IPS DF 6.9 (cell line): ENCODE measurements around the gene NDOR1.

Experiments
- DNase-seq: peaks from one replicate; pipeline ENCODE4 v3.0.0-alpha.2; 2013; ENCODE audit warnings: low read depth, low spot score
- H3K27ac ChIP-seq: one replicate; pipeline ENCODE4 v1.5.1; 2013; ENCODE audit warnings: low read length, control low read depth
- H3K27me3 ChIP-seq: 2 replicates; pipeline ENCODE4 v1.6.1; 2013; ENCODE audit warnings: mild to moderate bottlenecking, low read length; ENCODE audit not compliant: control insufficient read depth, insufficient read depth
- H3K36me3 ChIP-seq: 2 replicates; pipeline ENCODE4 v1.6.1; 2013; ENCODE audit warnings: low read length; ENCODE audit not compliant: control insufficient read depth, insufficient read depth
- H3K4me1 ChIP-seq: 2 replicates; pipeline ENCODE4 v1.6.1; 2013; ENCODE audit warnings: low read length; ENCODE audit not compliant: control insufficient read depth, insufficient read depth
- H3K4me3 ChIP-seq: 2 replicates; pipeline ENCODE4 v1.5.1; 2013; ENCODE audit warnings: mild to moderate bottlenecking, low read length
- H3K9me3 ChIP-seq: 2 replicates; pipeline ENCODE4 v1.6.1; 2013; ENCODE audit warnings: low read length, inconsistent platforms; ENCODE audit not compliant: control insufficient read depth, insufficient read depth
- WGBS: extraction: QIAGEN DNeasy Blood & Tissue Kit; methylation state at CpG from one replicate; pipeline ENCODE4 v1.1.7; 2013; ENCODE audit warnings: mixed read lengths, missing lambda C conversion rate; ENCODE audit not compliant: insufficient read length, insufficient coverage; 5-methylcytosine and 5-hydroxymethylcytosine counted together

The NDOR1 gene

DNA sequence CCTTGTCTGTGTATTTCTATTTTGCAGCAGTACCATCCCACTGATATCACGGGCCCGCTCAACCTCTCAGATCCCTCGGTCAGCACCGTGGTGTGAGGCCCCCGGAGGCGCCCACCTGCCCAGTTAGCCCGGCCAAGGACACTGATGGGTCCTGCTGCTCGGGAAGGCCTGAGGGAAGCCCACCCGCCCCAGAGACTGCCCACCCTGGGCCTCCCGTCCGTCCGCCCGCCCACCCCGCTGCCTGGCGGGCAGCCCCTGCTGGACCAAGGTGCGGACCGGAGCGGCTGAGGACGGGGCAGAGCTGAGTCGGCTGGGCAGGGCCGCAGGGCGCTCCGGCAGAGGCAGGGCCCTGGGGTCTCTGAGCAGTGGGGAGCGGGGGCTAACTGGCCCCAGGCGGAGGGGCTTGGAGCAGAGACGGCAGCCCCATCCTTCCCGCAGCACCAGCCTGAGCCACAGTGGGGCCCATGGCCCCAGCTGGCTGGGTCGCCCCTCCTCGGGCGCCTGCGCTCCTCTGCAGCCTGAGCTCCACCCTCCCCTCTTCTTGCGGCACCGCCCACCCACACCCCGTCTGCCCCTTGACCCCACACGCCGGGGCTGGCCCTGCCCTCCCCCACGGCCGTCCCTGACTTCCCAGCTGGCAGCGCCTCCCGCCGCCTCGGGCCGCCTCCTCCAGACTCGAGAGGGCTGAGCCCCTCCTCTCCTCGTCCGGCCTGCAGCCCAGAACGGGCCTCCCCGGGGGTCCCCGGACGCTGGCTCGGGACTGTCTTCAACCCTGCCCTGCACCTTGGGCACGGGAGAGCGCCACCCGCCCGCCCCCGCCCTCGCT, 37.5 kb upstream of the NDOR1 start:
- peaks cover 40% of the 10 kb centered on the region for H3K27me3 ChIP-seq
- H3K4me3 ChIP-seq, result peak overlapping the region; percentile 14; the same call in 1 of the 2 replicates

GRCh38 chr9:137168573-137168903, 37.0 kb upstream of the NDOR1 start:
- no peak overlapping the region for H3K27ac ChIP-seq
- H3K27me3 ChIP-seq, result peaks cover 35% of the 10 kb centered on the region
- peak overlapping the region; percentile 35; the same call in 1 of the 2 replicates for H3K4me3 ChIP-seq
- H3K9me3 ChIP-seq, result no peaks in the 10 kb centered on the region
- peaks cover 7% of the 10 kb centered on the region for H3K4me1 ChIP-seq
- WGBS, result no CpG with 5 or more reads among the region's 36 CpGs
- no peaks in the 10 kb centered on the region; the same call in 1 of the 2 replicates for H3K36me3 ChIP-seq
- no peak for DNase-seq

More for the DNA sequence above, 37.5 kb upstream of the NDOR1 start:
- Histone ChIP-seq H3K9me3 (no peaks in the 10 kb centered on the region), H3K36me3 (no peaks in the 10 kb centered on the region; the same call in 1 of the 2 replicates), H3K4me1 (peaks cover 7% of the 10 kb centered on the region), H3K27ac (no peak overlapping the region)
- DNase-seq, result no peak
- WGBS, result no CpG with 5 or more reads among the region's 57 CpGs

- no peak for DNase-seq
- Histone ChIP-seq H3K36me3 (no peaks in the 10 kb centered on the region; the same call in 1 of the 2 replicates), H3K4me3 (peak overlapping the region; percentile 35), H3K9me3 (no peaks in the 10 kb centered on the region), H3K27ac (no peak overlapping the region), H3K27me3 (peaks cover 35% of the 10 kb centered on the region), H3K4me1 (peaks cover 7% of the 10 kb centered on the region)
- WGBS, result no CpG with 5 or more reads among the region's 124 CpGs
Measured at GRCh38 chr9:137168904-137169856, 36.3 kb upstream of the NDOR1 start.

DNA sequence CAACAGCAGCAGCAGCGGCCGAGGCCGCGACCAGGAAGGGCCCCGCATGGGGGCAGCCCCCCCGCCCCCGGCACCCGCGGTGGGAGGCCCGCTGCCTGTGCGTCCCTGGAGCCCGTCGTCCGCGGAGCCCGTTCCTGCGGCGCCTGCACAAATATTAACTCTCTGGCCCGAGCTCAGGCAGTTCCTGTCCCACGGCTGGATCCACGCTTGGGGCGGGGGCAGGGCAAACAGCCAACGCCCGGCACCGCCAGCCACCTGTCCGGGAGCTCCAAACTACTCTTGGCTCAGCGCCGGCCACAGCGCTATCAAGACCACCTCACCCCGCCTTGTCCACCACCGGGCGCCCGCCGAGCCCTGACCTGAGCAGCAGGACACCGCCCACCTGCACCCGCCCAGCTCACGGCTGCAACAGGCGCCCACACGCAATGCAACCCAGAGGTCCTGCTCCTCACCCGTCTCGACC, 35.6 kb upstream of the NDOR1 start, which contains the start of gene LRRC26:
LRRC26 (minus strand) TSS at position 156 of the 463 bp plus-strand sequence; CDS start at position 48, 108 bp downstream.
- Histone ChIP-seq H3K9me3 (no peaks in the 10 kb centered on the region), H3K27ac (no peak within 1 kb of the TSS), H3K36me3 (no peaks in the 10 kb centered on the region), H3K27me3 (peaks cover 35% of the 10 kb centered on the region), H3K4me3 (peak within 1 kb of the TSS; percentile 35), H3K4me1 (peaks cover 7% of the 10 kb centered on the region)
- no peak for DNase-seq
- no CpG with 5 or more reads among the region's 41 CpGs for WGBS

DNA sequence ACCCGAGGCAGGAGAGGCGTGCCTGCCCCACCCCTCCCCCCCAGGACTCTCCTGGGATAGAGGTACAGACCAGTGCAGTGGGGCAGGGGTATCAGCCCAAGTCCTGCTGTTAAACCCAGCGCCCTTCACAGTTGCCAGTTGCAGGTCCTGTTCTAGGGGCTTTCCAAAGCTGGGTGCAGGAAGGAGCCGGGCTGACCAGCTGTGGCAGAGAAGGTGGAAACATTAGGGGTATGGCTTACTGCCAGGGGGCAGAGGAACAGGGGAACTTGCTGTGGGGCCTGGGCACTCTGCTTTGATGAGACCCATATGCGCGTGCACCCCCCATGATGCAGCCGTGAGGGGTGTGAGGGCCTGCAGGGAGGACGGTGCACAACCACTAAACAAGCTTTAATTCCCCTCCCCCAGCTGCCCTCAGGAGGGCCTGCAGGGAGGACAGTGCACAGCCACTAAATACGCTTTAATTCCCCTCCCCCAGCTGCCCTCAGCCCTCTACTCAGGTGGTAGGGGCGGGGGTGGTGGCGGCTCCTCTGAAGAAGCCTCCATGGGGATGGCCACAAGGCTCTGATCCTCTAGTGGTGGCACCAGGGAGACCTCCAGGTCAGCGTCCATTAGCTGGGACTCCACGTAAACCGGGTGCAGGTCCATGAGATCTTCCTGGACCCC, 34.9 kb upstream of the NDOR1 start:
- peaks cover 9% of the 10 kb centered on the region for H3K4me1 ChIP-seq
- no peak for DNase-seq
- peaks cover 35% of the 10 kb centered on the region for H3K27me3 ChIP-seq
- H3K36me3 ChIP-seq, result no peaks in the 10 kb centered on the region; the same call in 1 of the 2 replicates
- no peaks in the 10 kb centered on the region for H3K9me3 ChIP-seq
- no peak overlapping the region for H3K4me3 ChIP-seq
- WGBS, result no CpG with 5 or more reads among the region's 14 CpGs
- no peak overlapping the region for H3K27ac ChIP-seq

DNA sequence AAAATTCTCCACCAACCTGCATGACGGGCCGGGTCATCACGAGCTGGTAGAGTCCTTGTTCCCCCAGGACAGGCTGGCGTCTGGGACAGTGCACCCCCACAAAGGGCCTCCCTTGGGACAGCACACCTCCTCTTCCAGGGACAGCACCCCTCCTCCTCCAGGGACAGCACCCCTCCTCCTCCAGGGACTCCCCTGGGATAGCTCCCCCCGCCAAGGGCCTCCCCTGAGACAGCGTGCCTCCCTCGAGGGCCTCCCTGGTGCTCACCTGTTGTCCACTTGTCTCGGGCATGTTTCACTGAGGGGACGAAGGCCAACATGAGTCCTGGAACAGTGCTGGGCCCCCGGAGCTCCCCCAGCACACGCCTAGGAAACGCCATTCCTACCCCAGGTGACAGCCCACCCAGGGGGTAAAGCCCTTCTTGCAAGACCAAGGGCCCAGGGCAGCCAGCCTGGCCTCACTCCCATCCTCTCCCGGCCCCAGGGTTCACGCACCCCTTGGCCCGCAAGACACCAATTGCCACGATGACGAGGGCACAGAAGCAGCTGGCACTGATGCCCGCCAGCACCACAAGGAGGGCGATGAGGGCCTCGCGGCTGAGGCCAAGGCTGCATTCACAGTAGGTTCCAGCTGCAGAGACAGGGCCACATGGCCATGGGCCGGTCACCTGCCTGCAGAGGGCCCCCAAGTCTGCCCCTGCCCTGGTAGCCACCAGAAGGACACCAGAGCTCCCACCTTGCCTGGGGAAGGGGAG, 34.2 kb upstream of the NDOR1 start:
- peaks cover 31% of the 10 kb centered on the region for H3K27me3 ChIP-seq
- WGBS, result no CpG with 5 or more reads among the region's 22 CpGs

DNA sequence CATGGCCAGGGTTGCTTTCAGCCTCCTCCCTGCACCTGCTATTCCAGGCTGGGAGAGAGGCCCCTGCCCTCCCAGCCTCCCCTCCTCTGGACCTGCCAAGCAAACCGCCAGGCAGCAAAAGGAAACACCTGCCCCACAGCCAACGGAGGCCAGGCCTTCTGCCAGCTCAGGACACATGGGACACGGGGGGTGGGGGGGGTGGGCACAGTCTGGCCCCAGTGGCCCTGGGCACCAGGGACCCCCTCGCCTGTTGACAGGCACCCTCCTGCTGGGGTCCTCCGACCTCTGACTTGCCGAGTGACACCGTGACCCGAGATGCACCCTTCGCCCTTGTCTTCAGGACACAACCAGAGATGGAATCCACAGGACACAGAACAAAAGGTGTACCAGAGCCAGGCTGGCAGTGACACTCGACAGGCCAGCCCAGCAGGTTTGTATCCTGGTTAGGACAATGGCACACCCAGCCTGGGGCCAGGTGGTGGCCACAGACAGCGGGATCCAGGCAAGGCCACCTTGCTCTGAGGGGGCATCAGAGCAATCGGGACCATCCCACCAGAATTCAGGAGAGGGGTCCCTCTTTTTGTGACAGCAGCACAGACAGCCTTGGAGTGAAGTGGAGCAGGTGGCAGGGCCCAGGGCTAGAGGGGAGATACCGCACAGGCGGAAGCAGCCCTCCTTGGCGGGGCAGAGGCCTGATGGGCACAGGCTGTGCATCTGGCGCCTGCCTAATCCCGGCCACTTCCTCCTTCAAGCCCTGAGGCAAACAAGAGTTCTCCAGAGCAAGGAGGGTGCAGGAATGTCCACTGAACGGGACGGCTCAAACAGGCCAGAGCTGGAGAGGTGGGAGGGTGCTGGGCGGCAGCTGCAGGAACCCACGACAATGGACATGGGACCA, 32.4 kb upstream of the NDOR1 start:
- no CpG with 5 or more reads among the region's 21 CpGs for WGBS
- H3K4me3 ChIP-seq, result no peak overlapping the region
- H3K36me3 ChIP-seq, result no peaks in the 10 kb centered on the region; the same call in 1 of the 2 replicates
- no peaks in the 10 kb centered on the region for H3K9me3 ChIP-seq
- no peak overlapping the region for H3K27ac ChIP-seq
- no peak for DNase-seq
- peaks cover 8% of the 10 kb centered on the region for H3K4me1 ChIP-seq
- peaks cover 14% of the 10 kb centered on the region for H3K27me3 ChIP-seq

More for the DNA sequence above, 34.2 kb upstream of the NDOR1 start:
- H3K27ac ChIP-seq, result no peak overlapping the region
- no peaks in the 10 kb centered on the region; the same call in 1 of the 2 replicates for H3K36me3 ChIP-seq
- no peak overlapping the region for H3K4me3 ChIP-seq
- H3K9me3 ChIP-seq, result no peaks in the 10 kb centered on the region
- peaks cover 9% of the 10 kb centered on the region for H3K4me1 ChIP-seq
- DNase-seq, result no peak

- Histone ChIP-seq H3K4me3 (no peak overlapping the region), H3K9me3 (no peaks in the 10 kb centered on the region), H3K4me1 (peaks cover 6% of the 10 kb centered on the region), H3K27ac (no peak overlapping the region), H3K36me3 (no peaks in the 10 kb centered on the region; the same call in 1 of the 2 replicates), H3K27me3 (peaks cover 9% of the 10 kb centered on the region)
- no CpG with 5 or more reads among the region's 45 CpGs for WGBS
- no peak for DNase-seq
Measured at GRCh38 chr9:137173796-137174664, 31.5 kb upstream of the NDOR1 start.
